Spleen (tissue), 7 donors: Measurements from ENCODE around the gene SCRG1.

Source experiments
- POLR2A ChIP-seq, 3 donors: fragments of 450-650 bp; IDR thresholded peaks; one replicate each; pipeline ENCODE4 v1.5.1; 2017; ENCODE audit warnings: antibody characterized with exemption in 3 of 3, mild to moderate bottlenecking in 1 of 3
- POLR2AphosphoS5 ChIP-seq, 3 donors: sonication (generic); formaldehyde crosslinking; IDR thresholded peaks; one replicate each; pipeline ENCODE4 v1.5.1; 2017; ENCODE audit warnings: antibody characterized with exemption in 3 of 3
- TF ChIP-seq, protein P1 (sequence below), 11 experiments: fragments of 200-600 bp in 7 of 11; fragments of 450-650 bp in 4 of 11; sonication (generic) in 4 of 11; IDR thresholded peaks in 8 of 11; conservative IDR thresholded peaks in 3 of 11; 1 replicate in 7 of 11; 2 replicates in 4 of 11; pipeline versions ENCODE4 v1.4.0 to v1.8.0; 2016 to 2021; ENCODE audit warnings: antibody characterized with exemption in 11 of 11, inconsistent platforms in 4 of 11, mild to moderate bottlenecking in 1 of 11
- donor health status: DM: no; HTN: no; CAD: no; lungs with moderate emphysema.
- donor health status: DM: no; HTN: no; CAD: no.
- donor health status: DM: no; HTN: no; CAD: no.

DNA sequence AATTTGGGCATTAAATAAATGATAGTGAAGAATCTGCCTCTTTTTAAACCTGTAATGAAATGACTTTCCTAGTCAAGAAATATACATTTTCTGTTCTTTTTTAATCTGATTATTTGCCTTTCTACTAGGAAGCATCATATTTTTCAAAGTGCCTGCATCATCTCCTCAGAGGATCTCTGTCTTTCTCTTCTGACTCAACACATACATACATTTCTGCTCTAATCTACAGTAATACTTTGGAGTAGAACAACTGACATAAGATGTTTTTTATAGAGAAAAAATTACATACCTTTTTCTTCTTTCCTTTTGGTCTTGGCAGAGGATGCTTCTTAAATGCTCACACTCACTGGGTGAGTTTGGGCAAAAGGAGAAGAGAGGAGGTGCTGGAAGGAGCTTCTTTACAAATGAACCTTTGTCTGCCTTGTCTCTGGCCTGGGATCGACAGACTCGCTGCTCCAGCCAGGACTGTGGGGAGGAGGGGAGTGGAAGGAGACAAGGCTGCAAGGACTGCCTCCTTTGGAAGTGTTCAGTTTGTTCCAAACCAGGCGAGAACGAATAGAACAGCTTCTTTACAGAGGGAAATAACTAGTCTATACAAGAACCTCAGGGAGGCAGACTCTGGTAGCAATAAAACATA lies at the start of gene SCRG1:
- TF ChIP-seq, protein P1, sequence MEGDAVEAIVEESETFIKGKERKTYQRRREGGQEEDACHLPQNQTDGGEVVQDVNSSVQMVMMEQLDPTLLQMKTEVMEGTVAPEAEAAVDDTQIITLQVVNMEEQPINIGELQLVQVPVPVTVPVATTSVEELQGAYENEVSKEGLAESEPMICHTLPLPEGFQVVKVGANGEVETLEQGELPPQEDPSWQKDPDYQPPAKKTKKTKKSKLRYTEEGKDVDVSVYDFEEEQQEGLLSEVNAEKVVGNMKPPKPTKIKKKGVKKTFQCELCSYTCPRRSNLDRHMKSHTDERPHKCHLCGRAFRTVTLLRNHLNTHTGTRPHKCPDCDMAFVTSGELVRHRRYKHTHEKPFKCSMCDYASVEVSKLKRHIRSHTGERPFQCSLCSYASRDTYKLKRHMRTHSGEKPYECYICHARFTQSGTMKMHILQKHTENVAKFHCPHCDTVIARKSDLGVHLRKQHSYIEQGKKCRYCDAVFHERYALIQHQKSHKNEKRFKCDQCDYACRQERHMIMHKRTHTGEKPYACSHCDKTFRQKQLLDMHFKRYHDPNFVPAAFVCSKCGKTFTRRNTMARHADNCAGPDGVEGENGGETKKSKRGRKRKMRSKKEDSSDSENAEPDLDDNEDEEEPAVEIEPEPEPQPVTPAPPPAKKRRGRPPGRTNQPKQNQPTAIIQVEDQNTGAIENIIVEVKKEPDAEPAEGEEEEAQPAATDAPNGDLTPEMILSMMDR (IDR thresholded peaks at IDR 0.05 in 8 of 11, conservative IDR thresholded peaks at IDR 0.05 in 3 of 11) = no peak
- no peak for TF ChIP-seq POLR2A (IDR thresholded peaks at IDR 0.05)
- TF ChIP-seq POLR2AphosphoS5 (IDR thresholded peaks at IDR 0.05) = no peak
